Stimulated activated naive CD8-positive, alpha-beta T cell treated with anti-CD3 and anti-CD28 coated beads, Interleukin-15, Interleukin-2, amounts not matched to agents 100 U/mL and 50 U/mL, for 24 hours (primary cell): ENCODE data around the gene RAP1B.
A peak's percentile ranks its signal among the peaks of the same experiment; 100 is the strongest.

Experiments used
- ATAC-seq: fragments of 150-1000 bp; cut with Tn5 transposase; one replicate; pipeline ENCODE4 v1.10.0; 2021
- DNase-seq: peaks from one replicate; pipeline ENCODE4 v3.0.0; 2021

RAP1B gene

GRCh38 chr12:68612202-68612601, 1.5 kb downstream of the RAP1B start:
- ATAC-seq (peak; percentile 8), DNase-seq (no peak)

- ATAC-seq, result no peak
Measured at GRCh38 chr12:68612697-68613096, 2.0 kb downstream of the RAP1B start.

GRCh38 chr12:68613209-68613904, 2.7 kb downstream of the RAP1B start:
- ATAC-seq (no peak), DNase-seq (peak; percentile 30)

More at GRCh38 chr12:68612697-68613096, 2.0 kb downstream of the RAP1B start:
- DNase-seq, result no peak

- no peak for ATAC-seq
- no peak for DNase-seq
Measured at GRCh38 chr12:68614105-68614679, 3.5 kb downstream of the RAP1B start.

- ATAC-seq, result no peak
Measured at GRCh38 chr12:68614769-68615168, 4.1 kb downstream of the RAP1B start.

GRCh38 chr12:68617160-68617926, 6.6 kb downstream of the RAP1B start:
- DNase-seq (no peak), ATAC-seq (peak; percentile 55)

More at GRCh38 chr12:68614769-68615168, 4.1 kb downstream of the RAP1B start:
- DNase-seq, result no peak

- DNase-seq (no peak), ATAC-seq (no peak)
Measured at GRCh38 chr12:68619541-68619940, 8.8 kb downstream of the RAP1B start.

- DNase-seq (no peak), ATAC-seq (no peak)
Measured at GRCh38 chr12:68620519-68621471, 10.1 kb downstream of the RAP1B start.

- no peak for ATAC-seq
Measured at GRCh38 chr12:68621472-68622081, 10.9 kb downstream of the RAP1B start.

GRCh38 chr12:68622250-68622649, 11.6 kb downstream of the RAP1B start:
- DNase-seq (no peak), ATAC-seq (peak; percentile 57)

More at GRCh38 chr12:68621472-68622081, 10.9 kb downstream of the RAP1B start:
- no peak for DNase-seq

GRCh38 chr12:68623059-68623458, 12.4 kb downstream of the RAP1B start:
- DNase-seq (no peak), ATAC-seq (no peak)

GRCh38 chr12:68623984-68624383, 13.3 kb downstream of the RAP1B start:
- ATAC-seq (no peak), DNase-seq (no peak)

- ATAC-seq (no peak), DNase-seq (no peak)
Measured at GRCh38 chr12:68624933-68625332, 14.2 kb downstream of the RAP1B start.

- DNase-seq, result no peak
- no peak for ATAC-seq
Measured at GRCh38 chr12:68627673-68628319, 17.1 kb downstream of the RAP1B start.

GRCh38 chr12:68628698-68629097, 18.0 kb downstream of the RAP1B start:
- DNase-seq, result no peak
- no peak for ATAC-seq

GRCh38 chr12:68630050-68630449, 19.4 kb downstream of the RAP1B start:
- no peak for ATAC-seq
- no peak for DNase-seq

GRCh38 chr12:68630598-68630997, 19.9 kb downstream of the RAP1B start:
- no peak for ATAC-seq
- DNase-seq, result no peak

- ATAC-seq (no peak), DNase-seq (no peak)
Measured at GRCh38 chr12:68631227-68631626, 20.5 kb downstream of the RAP1B start.

GRCh38 chr12:68632486-68632885, 21.8 kb downstream of the RAP1B start:
- ATAC-seq, result no peak
- DNase-seq, result no peak

GRCh38 chr12:68633614-68634558, 23.2 kb downstream of the RAP1B start:
- no peak for DNase-seq
- ATAC-seq, result no peak
